HL-60/S4 treated with retinoic acid at 250 ng/mL for 4 days and 3 days (cell line): ENCODE measurements around the gene ZNF614.
"Not testable (repeated sequence)": the region's sequence is repeated elsewhere in the genome, so short reads cannot be mapped to it uniquely, and the experiment has no call there.

Source experiments
- in situ Hi-C: fragments of 300-500 bp; cut with MboI; formaldehyde crosslinking; loops from 2 replicates; pipeline ENCODE4 v1.7.0; 2022; ENCODE audit warnings: low sequenced_read_pairs

The ZNF614 gene

DNA sequence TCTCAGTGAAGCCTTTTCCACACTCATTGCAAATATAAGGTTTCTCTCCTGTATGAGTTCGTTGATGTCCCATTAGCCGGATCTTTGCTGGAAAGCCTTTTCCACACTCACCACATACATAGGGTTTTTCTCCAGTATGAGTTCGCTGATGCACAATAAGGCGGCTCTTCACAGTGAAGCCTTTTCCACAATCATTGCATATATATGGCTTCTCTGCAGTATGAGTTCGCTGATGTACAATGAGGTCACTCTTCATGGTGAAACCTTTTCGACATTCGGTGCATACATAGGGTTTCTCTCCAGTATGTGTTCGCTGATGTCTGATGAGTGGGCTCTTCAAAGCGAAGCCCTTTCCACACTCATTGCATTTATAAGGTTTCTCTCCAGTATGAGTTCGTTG is 34.8 kb downstream of the ZNF614 start:
- in situ Hi-C loops: no loop called here

GRCh38 chr19:51986309-51987291 is 41.6 kb downstream of the ZNF614 start, which contains the start of gene ZNF350:
ZNF350 (minus strand) TSS chr19:51986840; CDS start chr19:51974360, 12,480 bp downstream.
- in situ Hi-C loops: no loop called here

DNA sequence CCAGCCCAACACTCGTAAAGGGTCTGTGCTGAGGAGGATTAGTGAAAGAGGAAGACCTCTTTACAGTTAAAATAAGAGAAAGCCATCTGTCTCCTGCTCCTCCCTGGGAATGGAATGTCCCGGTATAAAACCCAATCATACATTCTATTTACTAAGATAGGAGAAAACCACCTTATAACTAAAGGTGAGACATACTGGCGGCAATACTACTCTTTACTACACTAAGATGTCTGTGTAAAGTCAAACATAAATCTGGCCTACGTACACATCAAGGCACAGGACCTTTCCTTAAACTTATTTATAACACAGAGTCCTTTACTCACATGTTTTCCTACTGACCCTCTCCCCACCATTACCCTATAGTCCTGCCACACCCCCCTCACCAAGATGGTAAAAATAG is 44.8 kb downstream of the ZNF614 start:
- in situ Hi-C loops: no loop called here

GRCh38 chr19:51980926-51981325 is 47.3 kb downstream of the ZNF614 start:
- in situ Hi-C loops: not testable (repeated sequence)

- in situ Hi-C loops: no loop called here
These were observed 48.0 kb downstream of the ZNF614 start for GRCh38 chr19:51980116-51980736.

DNA sequence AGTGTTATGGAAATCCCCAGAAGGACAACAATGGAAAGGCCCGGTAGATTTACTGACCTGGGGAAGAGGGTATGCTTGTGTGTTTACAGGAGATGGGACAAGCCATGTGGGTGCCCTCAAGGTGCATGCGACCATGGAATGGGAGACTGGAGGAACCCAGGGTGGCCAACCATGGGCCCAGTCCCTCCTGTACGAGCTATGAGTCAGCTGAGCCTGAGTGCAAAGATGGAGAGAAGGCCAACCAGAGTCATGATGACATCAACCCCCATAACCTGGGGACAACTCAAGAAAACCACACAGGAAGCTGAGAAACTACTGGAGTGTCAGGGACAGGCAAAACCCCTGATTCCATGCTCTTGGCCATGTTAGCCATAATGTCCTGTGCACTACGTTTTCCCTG is 49.3 kb downstream of the ZNF614 start:
- in situ Hi-C loops: no loop called here

DNA sequence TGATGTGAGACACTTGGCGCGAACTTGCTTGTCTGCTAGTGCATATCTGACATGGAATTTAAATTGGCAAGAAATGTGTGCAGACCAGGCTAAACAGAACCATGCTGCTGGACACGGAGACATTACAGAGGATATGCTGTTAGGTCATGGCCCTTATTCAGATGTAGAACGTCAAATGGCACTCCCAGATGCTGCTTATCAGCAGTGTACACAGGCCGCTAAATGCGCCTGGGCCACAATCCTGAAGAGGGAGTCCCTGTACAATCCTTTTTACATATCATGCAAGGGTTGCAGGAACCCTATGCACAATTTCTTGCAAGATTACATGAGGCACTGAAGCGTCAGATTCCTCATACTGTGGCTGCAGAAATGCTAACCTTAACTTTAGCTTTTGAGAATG is 50.8 kb downstream of the ZNF614 start:
- in situ Hi-C loops: no loop called here

DNA sequence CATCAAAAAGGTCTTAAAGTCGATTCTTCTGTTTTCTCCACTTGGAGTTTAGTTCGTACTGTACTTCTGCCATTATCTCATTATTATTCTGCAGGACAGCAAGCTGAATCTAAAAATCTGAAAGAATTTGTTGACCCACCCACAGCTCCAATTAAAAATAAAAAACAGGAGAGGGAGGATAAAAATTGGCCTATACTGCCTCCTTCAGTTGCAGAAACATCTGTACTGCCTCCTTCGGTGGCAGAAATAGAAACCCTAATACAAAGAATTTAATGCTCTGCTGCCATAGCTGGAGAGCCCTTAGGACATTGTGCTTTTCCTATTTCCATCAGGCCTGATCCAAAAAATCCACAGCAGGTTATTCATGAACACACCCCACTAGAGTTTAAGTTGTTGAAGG is 51.3 kb downstream of the ZNF614 start:
- in situ Hi-C loops: no loop called here

DNA sequence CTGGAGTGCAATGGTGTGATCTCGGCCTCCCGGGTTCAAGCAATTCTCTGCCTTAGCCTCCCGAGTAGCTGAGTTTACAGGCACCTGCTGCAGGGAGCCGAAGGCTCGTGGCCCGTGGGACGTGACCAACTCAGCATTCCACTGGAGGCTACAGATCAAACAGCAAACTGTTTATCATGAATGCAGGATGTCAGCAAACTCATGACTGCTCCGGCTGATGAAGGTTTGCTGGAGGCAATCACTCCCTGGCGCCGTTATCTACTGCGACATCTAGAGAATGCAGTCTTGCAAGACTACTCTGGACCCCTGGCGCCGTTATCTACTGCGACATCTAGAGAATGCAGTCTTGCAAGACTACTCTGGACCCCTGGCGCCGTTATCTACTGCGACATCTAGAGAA is 52.4 kb downstream of the ZNF614 start:
- in situ Hi-C loops: not testable (repeated sequence)

DNA sequence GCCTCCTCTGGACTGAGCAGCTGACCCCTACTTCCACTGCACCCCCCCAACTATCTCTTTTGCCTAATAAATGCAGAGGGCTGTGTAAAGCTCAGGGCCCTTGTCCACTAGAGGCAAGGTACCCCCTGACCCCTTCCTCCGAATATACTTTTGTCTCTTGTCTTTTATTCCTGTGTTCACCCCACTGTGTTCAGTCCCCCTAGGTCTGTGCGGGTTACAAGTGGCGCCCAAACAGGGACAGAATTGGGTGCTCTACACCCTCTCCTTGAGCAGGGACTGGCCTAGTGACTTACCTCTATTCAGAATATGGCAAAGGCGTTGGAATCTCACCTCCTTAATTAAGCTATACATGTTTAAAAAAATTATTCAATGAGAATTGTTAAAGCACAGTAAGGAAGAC is 56.6 kb downstream of the ZNF614 start:
- in situ Hi-C loops: no loop called here

GRCh38 chr19:51970718-51971117 is 57.5 kb downstream of the ZNF614 start:
- in situ Hi-C loops: no loop called here

DNA sequence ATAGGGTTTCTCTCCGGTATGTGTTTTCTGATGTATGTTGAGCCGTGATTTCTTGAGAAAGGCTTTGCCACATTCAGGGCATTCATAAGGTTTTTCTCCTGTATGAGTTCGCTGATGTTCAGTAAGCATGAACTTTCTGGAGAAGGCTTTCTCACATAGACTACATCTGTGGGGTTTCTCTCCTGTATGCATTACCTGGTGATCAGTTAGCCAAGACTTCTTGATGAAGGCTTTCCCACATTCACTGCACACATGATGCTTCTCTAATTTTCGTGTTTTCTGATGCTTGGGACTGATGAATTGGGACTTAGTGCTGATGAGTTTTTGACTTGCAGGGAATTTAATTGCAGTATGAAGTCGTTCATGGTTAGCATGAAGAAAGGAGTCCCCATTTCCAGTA is 62.6 kb downstream of the ZNF614 start:
- in situ Hi-C loops: no loop called here
